Upper lobe of left lung (tissue), 4 donors: ENCODE results near the gene P2RY10.

Source experiments
- CTCF ChIP-seq, 6 experiments: fragments of 450-650 bp in 4 of 6; fragments of 200-600 bp in 2 of 6; sonication (generic) in 2 of 6; IDR thresholded peaks; one replicate each; pipeline ENCODE4 v1.5.1; 2016 to 2019; ENCODE audit warnings: antibody characterized with exemption in 6 of 6
- EP300 ChIP-seq, 4 donors: sonication (generic); formaldehyde crosslinking; IDR thresholded peaks; one replicate each; pipeline ENCODE4 v1.5.1; 2017; ENCODE audit warnings: antibody characterized with exemption in 4 of 4, control low read depth in 2 of 4
- POLR2A ChIP-seq, 4 donors: fragments of 450-650 bp; IDR thresholded peaks; one replicate each; pipeline ENCODE4 v1.5.1; 2016 to 2017; ENCODE audit warnings: antibody characterized with exemption in 4 of 4, mild to moderate bottlenecking in 2 of 4
- POLR2AphosphoS5 ChIP-seq, 2 donors: sonication (generic); formaldehyde crosslinking; IDR thresholded peaks; one replicate each; pipeline ENCODE4 v1.5.1; 2017; ENCODE audit warnings: antibody characterized with exemption in 2 of 2

GRCh38 chrX:78964598-78964997 lies 19.4 kb downstream of the P2RY10 start:
- TF ChIP-seq CTCF (IDR thresholded peaks at IDR 0.05) (no peak), POLR2A (IDR thresholded peaks at IDR 0.05) (no peak), POLR2AphosphoS5 (IDR thresholded peaks at IDR 0.05) (no peak), EP300 (IDR thresholded peaks at IDR 0.05) (no peak)
